Left lung (tissue), 10 donors: ENCODE measurements around the gene MYH7B. TPM values are rescaled to one million over a fixed set of nuclear protein-coding genes. Genes with fewer than 3 reads are reported as not detected.

Source experiments
- ATAC-seq: fragments of 200-7000 bp; cut with Tn5 transposase; one replicate; pipeline ENCODE4 v1.9.1; 2020; ENCODE audit warnings: moderate library complexity
- DNase-seq, 4 donors: peaks; one replicate each; pipeline ENCODE4 v3.0.0-alpha.2; 2013 to 2020
- H3K27ac ChIP-seq, 2 donors: fragments of 200-600 bp; sonication (generic) in 1 of 2; one replicate each; pipeline versions ENCODE4 v1.5.0 to v1.8.0; 2020 to 2021
- H3K27me3 ChIP-seq, 2 donors: fragments of 200-600 bp; sonication (generic) in 1 of 2; one replicate each; pipeline versions ENCODE4 v1.5.0 to v1.8.0; 2020 to 2021
- H3K36me3 ChIP-seq, 2 donors: fragments of 200-600 bp; sonication (generic) in 1 of 2; one replicate each; pipeline versions ENCODE4 v1.5.0 to v1.8.0; 2020 to 2021
- H3K4me1 ChIP-seq, 2 donors: fragments of 200-600 bp; one replicate each; pipeline ENCODE4 v1.8.0; 2021
- H3K4me3 ChIP-seq, 2 donors: fragments of 200-600 bp; sonication (generic) in 1 of 2; one replicate each; pipeline versions ENCODE4 v1.5.0 to v1.8.0; 2020 to 2021; ENCODE audit warnings: mild to moderate bottlenecking in 1 of 2
- H3K9me3 ChIP-seq, 2 donors: fragments of 200-600 bp; sonication (generic) in 1 of 2; one replicate each; pipeline versions ENCODE4 v1.5.0 to v1.8.0; 2020 to 2021
- CTCF ChIP-seq, 2 donors: fragments of 200-600 bp; sonication (generic) in 1 of 2; IDR thresholded peaks; one replicate each; pipeline versions ENCODE4 v1.5.0 to v1.8.0; 2021; ENCODE audit warnings: antibody characterized with exemption in 2 of 2
- intact Hi-C, 2 donors: fragments of 100-400 bp; cut with DNase I; formaldehyde crosslinking; loops; one replicate each; pipeline versions ENCODE4 v1.11.2 to v1.14.2; 2022
- polyA plus RNA-seq, 6 donors: library from polyadenylated mRNA; unstranded; fragments of 120-200 nt; gene quantifications; one replicate each; pipeline ENCODE4 v1.2.1, GENCODE V29; 2013; ENCODE audit not compliant: insufficient read length in 6 of 6
- total RNA-seq, 2 donors: library from RNA; stranded (reverse); fragmentation: NEBNext Ultra II Directional; extraction: Animal tissue kit (Norgen Biotek cat#: 25700); gene quantifications; one replicate each; pipeline ENCODE4 v1.2.1, GENCODE V29; 2021
- donor health status: DM: no; HTN: yes; CAD: no.
- donor health status: DM: no; HTN: no; CAD: no.

The MYH7B gene
- total and polyA plus RNA-seq, 8 donors: 0.34 to 2.7 (median 2.0) TPM

- Histone ChIP-seq H3K9me3 (no peaks in the 10 kb centered on the region), H3K27me3 (peaks cover 5 to 19% of the 10 kb centered on the region in 2 donors), H3K27ac (no peak overlapping the region), H3K4me3 (no peak overlapping the region), H3K36me3 (no peaks in the 10 kb centered on the region), H3K4me1 (no peaks in the 10 kb centered on the region)
- peak in 1 of 4 donors; percentile 77 for DNase-seq
- peak; percentile 36 for ATAC-seq
- intact Hi-C loops: no loop called here
- no peak for TF ChIP-seq CTCF (IDR thresholded peaks at IDR 0.05)
These were observed 23.9 kb downstream of the MYH7B start for GRCh38 chr20:34979366-34980153.

- no peaks in the 10 kb centered on the region for H3K4me1 ChIP-seq
- ATAC-seq (no peak), DNase-seq (peak in 2 of 4 donors; percentile 18 to 55)
- H3K27ac ChIP-seq: no peak overlapping the region
- peaks cover 5 to 30% of the 10 kb centered on the region in 2 donors for H3K27me3 ChIP-seq
- H3K9me3 ChIP-seq: no peaks in the 10 kb centered on the region
- intact Hi-C loops: no loop called here
- no peak for TF ChIP-seq CTCF (IDR thresholded peaks at IDR 0.05)
- H3K36me3 ChIP-seq: no peaks in the 10 kb centered on the region
- no peak overlapping the region for H3K4me3 ChIP-seq
These were observed 25.0 kb downstream of the MYH7B start for GRCh38 chr20:34980543-34981233.

GRCh38 chr20:34982270-34983088, 26.8 kb downstream of the MYH7B start:
- ATAC-seq (no peak), DNase-seq (peak in 1 of 4 donors; percentile 49)
- Histone ChIP-seq H3K27ac (no peak overlapping the region), H3K4me3 (no peak overlapping the region), H3K36me3 (no peaks in the 10 kb centered on the region), H3K4me1 (no peaks in the 10 kb centered on the region), H3K9me3 (no peaks in the 10 kb centered on the region), H3K27me3 (peaks cover 5 to 37% of the 10 kb centered on the region in 2 donors)
- intact Hi-C loops: no loop called here
- TF ChIP-seq CTCF (IDR thresholded peaks at IDR 0.05): no peak

GRCh38 chr20:34983089-34983820, 27.6 kb downstream of the MYH7B start:
- intact Hi-C loops: no loop called here

More at GRCh38 chr20:34983089-34983820, 27.6 kb downstream of the MYH7B start:
- H3K4me1 ChIP-seq: no peaks in the 10 kb centered on the region
- H3K36me3 ChIP-seq: no peaks in the 10 kb centered on the region
- TF ChIP-seq CTCF (IDR thresholded peaks at IDR 0.05): no peak
- ATAC-seq (no peak), DNase-seq (peak in 1 of 4 donors; percentile 19)
- H3K9me3 ChIP-seq: no peaks in the 10 kb centered on the region
- no peak overlapping the region for H3K27ac ChIP-seq
- H3K27me3 ChIP-seq: peaks cover 5 to 37% of the 10 kb centered on the region in 2 donors
- H3K4me3 ChIP-seq: no peak overlapping the region
